Omental fat pad (tissue), 4 donors: ENCODE measurements around the gene UXS1. TPM values are rescaled to one million over a fixed set of nuclear protein-coding genes. Genes with fewer than 3 reads are reported as not detected.

Experiments used
- ATAC-seq: fragments of 150-250 bp; one replicate; pipeline ENCODE4 v1.9.1; 2016; ENCODE audit warnings: mild to moderate bottlenecking, moderate library complexity; ENCODE audit not compliant: low FRiP score
- DNase-seq: peaks from one replicate; pipeline ENCODE4 v3.0.0-alpha.2; 2019; ENCODE audit warnings: low spot score
- total RNA-seq, 4 donors: library from RNA; depleted of rRNA; stranded (reverse); fragments of >200 nt; gene quantifications; one replicate each; pipeline ENCODE4 v1.1.0, GENCODE V29; 2016
- TF ChIP-seq, protein P1 (sequence below), 3 donors: fragments of 450-650 bp; IDR thresholded peaks; one replicate each; pipeline ENCODE4 v1.5.1; 2016 to 2017; ENCODE audit warnings: antibody characterized with exemption in 3 of 3, mild to moderate bottlenecking in 3 of 3, moderate library complexity in 2 of 3

UXS1 gene
- total RNA-seq, 4 donors from 2014 or later: 29.2 to 79.4 (median 38.5) TPM

DNA sequence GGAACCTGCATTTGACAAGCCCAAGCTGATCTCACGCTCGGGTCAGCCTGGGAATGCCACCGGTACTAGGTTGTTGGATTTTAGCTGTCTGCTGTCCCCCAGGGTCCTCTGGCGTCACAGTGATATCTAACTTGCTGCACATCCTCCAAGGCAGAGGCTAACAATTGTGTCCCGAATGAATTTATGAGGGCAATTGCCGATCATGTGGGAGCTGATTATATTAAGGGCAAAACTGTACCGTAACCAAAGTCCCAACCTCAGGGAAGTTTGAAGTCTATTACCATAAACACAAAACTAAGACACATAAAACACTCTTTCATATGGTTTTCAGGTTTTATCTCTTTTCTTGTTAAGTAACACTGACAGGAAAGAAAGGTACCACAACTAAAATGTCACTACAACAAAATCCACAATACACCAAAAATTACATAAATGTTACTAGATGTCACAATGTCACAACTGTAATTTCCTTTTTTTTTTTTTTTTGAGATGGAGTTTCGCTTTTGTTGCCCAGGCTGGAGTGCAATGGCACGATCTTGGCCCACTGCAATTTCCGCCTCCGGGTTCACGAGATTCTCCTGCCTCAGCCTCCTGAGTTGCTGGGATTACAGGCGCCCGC is 6.7 kb downstream of the UXS1 start:
- no peak for DNase-seq
- ATAC-seq: no peak
- TF ChIP-seq, protein P1, sequence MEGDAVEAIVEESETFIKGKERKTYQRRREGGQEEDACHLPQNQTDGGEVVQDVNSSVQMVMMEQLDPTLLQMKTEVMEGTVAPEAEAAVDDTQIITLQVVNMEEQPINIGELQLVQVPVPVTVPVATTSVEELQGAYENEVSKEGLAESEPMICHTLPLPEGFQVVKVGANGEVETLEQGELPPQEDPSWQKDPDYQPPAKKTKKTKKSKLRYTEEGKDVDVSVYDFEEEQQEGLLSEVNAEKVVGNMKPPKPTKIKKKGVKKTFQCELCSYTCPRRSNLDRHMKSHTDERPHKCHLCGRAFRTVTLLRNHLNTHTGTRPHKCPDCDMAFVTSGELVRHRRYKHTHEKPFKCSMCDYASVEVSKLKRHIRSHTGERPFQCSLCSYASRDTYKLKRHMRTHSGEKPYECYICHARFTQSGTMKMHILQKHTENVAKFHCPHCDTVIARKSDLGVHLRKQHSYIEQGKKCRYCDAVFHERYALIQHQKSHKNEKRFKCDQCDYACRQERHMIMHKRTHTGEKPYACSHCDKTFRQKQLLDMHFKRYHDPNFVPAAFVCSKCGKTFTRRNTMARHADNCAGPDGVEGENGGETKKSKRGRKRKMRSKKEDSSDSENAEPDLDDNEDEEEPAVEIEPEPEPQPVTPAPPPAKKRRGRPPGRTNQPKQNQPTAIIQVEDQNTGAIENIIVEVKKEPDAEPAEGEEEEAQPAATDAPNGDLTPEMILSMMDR (IDR thresholded peaks at IDR 0.05): no peak

DNA sequence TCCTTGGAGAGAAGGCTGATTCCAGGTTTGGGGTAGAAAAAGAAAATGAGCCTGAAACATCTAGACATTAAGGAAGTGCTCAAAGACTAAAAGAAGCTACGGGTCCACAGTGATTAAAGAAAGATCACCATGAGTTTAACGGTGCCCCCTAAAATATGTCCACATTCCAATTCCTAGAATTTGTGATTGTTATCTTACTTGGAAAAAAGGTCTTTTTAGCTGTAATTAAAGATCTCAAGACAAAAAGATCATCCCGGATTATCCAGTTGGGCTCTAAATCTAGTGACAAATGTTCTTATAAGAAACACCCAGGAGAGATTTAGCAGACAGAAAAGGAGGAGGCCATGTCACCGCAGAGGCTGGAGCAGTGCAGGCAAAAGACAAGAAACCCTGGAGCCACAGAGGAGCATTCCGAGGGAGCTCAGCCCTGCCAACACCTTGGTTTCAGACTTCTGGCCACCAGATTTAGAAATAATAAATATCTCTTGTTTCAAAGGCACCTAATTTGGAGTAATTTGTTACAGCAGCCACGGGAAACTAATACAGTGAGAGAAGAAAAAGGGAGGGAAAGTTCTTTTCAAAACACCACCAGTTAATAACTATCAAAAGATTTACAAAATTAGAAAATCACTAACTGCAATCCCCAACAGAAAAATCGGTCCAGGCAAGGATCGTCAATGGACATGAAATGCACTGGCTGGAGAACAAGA is 8.5 kb downstream of the UXS1 start:
- no peak for ATAC-seq
- DNase-seq: no peak
- TF ChIP-seq, protein P1 (IDR thresholded peaks at IDR 0.05): no peak

DNA sequence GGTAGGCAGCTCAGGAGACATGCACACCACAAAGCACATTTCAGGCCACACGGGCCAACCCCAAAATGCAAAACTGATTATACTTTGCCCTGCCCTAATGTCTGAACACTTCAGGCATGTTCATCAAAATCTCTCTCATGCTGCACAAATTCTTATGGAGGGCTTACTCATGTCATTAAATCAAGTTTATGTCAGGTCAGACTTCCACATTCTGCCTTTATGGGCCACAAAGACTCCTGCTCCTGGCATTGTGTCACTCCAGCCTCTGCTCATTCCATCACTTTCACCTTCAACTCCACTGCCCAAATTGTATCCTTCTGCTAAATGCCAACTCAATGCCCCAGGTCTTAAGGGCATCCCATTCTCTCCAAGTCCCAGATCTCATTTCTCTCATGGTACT is 9.2 kb downstream of the UXS1 start:
- DNase-seq (no peak), ATAC-seq (no peak)
- TF ChIP-seq, protein P1 (IDR thresholded peaks at IDR 0.05): no peak

DNA sequence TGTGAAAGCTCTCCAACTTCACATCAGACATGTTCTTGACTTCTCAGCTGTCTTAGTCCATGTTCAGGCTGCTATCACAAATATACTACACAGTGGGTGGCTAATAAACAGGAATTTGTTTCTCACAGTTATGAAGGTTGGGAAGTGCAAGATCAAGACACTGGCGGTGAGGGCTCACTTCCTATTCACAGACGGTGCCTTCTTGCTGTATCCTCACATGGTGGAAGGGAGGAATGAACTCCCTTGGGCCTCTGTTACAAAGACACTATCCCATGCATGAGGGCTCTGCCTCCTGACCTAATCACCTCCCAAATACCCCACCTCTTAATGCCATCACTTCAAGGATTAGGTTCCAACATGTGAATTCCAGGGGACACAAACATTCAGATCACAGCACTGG is 9.7 kb downstream of the UXS1 start:
- DNase-seq (no peak), ATAC-seq (no peak)
- TF ChIP-seq, protein P1 (IDR thresholded peaks at IDR 0.05): no peak

DNA sequence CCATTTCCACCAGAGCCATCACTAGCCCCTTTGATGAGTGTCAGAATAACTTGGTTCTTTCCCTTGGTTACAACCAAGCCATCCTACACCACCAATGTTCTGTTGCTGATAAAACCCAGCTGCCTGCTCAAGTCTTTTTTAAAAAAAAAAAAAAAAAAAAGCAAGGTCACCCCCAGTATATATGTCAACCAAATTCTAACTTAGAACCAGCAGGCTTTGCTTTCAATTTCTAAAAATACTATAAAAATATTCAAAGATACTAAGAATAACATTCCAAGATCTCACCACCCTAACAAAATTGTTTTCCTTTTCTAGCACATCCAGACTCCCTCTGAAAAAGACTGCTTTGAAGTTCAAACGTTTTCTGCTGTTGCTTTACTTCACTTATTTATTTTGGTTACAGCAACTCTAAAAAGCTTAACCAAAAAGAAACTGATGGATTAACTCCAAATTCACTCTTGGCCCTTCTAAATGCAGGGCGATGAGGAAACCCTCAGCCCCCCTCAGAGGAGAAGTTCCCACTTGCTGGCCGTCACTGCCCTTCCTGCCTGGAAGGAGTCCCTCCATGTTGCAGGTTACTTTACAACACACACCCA is 10.9 kb downstream of the UXS1 start:
- ATAC-seq: no peak
- DNase-seq: no peak
- TF ChIP-seq, protein P1 (IDR thresholded peaks at IDR 0.05): no peak

DNA sequence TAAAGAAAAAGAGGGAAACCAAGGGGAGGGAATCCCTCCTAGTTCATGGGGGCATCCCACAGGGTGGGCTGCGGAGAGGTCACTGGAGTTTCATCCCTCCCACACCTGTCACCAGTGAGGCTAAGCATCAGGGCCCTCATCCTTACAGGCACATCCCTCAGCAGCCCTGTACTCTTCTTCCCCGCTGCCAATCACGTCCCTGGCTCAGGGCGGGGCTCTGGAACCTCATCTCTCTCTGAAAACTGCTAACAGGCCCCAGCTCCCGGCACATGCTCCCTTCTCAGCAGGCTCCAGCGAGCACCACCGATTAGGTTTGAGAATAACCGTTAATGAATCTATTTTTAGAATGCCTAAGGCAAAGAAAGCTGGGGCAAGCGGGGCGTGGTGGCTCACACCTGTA is 13.0 kb downstream of the UXS1 start:
- DNase-seq (no peak), ATAC-seq (no peak)
- TF ChIP-seq, protein P1 (IDR thresholded peaks at IDR 0.05): no peak
